ENCODE data around the gene PIGV.
"Not testable (repeated sequence)": the region's sequence is repeated elsewhere in the genome, so short reads cannot be mapped to it uniquely, and the experiment has no call there.

PIGV gene

GRCh38 chr1:26794391-26794790 lies 6.6 kb downstream of the PIGV start:
- DNase-seq (ENCODE audit: low spot score) = no peak

- DNase-seq (ENCODE audit: low spot score) = no peak
These were observed 9.9 kb downstream of the PIGV start for GRCh38 chr1:26797627-26798026.

GRCh38 chr1:26799479-26800142 lies 11.9 kb downstream of the PIGV start:
- no peak for DNase-seq (ENCODE audit: low spot score)

GRCh38 chr1:26803932-26804331 lies 16.2 kb downstream of the PIGV start:
- DNase-seq (ENCODE audit: low spot score) = not testable (repeated sequence)

- peak; percentile 80 for DNase-seq (ENCODE audit: low spot score)
These were observed 22.4 kb downstream of the PIGV start for GRCh38 chr1:26810105-26810504.

- DNase-seq (ENCODE audit: low spot score) = no peak
These were observed 23.3 kb downstream of the PIGV start for GRCh38 chr1:26811057-26811456.

- DNase-seq (ENCODE audit: low spot score) = no peak
These were observed 24.0 kb downstream of the PIGV start for GRCh38 chr1:26811708-26812107.

GRCh38 chr1:26814377-26814776 lies 26.6 kb downstream of the PIGV start:
- DNase-seq (ENCODE audit: low spot score) = no peak

GRCh38 chr1:26814893-26815292 lies 27.1 kb downstream of the PIGV start:
- DNase-seq (ENCODE audit: low spot score) = no peak

- peak; percentile 89 for DNase-seq (ENCODE audit: low spot score)
These were observed 33.1 kb downstream of the PIGV start for GRCh38 chr1:26820784-26821269.

- DNase-seq (ENCODE audit: low spot score) = no peak
These were observed 35.1 kb downstream of the PIGV start for GRCh38 chr1:26822737-26823395.

- no peak for DNase-seq (ENCODE audit: low spot score)
These were observed 37.0 kb downstream of the PIGV start for GRCh38 chr1:26824731-26825130.

GRCh38 chr1:26826261-26827105 lies 38.7 kb downstream of the PIGV start, which contains the start of gene ZDHHC18:
Gene ZDHHC18 (plus strand): TSS chr1:26826688. CDS start chr1:26826805, 117 bp downstream.
- peak; percentile 84 for DNase-seq (ENCODE audit: low spot score)

GRCh38 chr1:26827106-26827604 lies 39.4 kb downstream of the PIGV start:
- DNase-seq (ENCODE audit: low spot score) = no peak

GRCh38 chr1:26827663-26828062 lies 39.9 kb downstream of the PIGV start:
- DNase-seq (ENCODE audit: low spot score) = no peak

- no peak for DNase-seq (ENCODE audit: low spot score)
These were observed 40.8 kb downstream of the PIGV start for GRCh38 chr1:26828411-26828991.

GRCh38 chr1:26829184-26829911 lies 41.6 kb downstream of the PIGV start:
- DNase-seq (ENCODE audit: low spot score) = no peak

- DNase-seq (ENCODE audit: low spot score) = no peak
These were observed 43.3 kb downstream of the PIGV start for GRCh38 chr1:26831059-26831458.

GRCh38 chr1:26831546-26832248 lies 43.9 kb downstream of the PIGV start:
- DNase-seq (ENCODE audit: low spot score) = no peak

GRCh38 chr1:26832249-26832960 lies 44.7 kb downstream of the PIGV start:
- DNase-seq (ENCODE audit: low spot score) = no peak
